ENCODE measurements around the gene CLSTN2.

CLSTN2 gene

DNA sequence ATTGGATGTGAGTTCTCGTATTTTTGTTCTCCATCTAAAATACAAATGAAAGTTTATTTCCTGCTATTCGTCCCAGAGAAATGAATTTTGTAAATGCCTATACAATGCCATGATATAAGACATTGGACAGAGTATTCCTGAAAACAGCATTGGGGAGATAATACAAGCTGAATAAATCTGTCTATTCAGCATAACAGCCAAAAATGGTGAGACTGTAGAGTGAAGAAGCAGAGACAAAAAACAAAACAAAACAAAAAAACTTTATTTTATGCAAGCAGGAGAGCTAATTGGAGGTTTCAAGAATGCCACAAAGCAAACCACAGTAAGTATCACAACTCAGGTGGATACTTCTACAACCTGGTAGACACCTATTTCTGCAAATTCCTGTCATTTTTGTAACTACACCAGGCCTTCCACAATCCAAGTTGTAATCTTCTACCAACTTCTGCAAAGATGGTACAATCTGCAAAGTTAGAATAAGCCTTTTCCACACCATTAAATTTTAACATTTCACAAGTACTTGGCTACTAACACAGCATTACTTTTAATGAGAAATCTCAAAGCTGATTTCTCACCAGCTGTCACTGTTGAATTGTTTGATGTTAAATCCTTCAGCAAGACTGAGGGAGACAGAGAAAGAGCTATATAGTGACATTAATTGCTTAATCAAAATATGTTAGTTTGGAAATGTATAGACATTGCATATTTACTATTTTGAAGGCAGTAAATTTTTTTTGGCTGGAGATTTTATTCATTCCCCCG lies 163.1 kb downstream of the CLSTN2 start:
- DNase-seq, result no peak

DNA sequence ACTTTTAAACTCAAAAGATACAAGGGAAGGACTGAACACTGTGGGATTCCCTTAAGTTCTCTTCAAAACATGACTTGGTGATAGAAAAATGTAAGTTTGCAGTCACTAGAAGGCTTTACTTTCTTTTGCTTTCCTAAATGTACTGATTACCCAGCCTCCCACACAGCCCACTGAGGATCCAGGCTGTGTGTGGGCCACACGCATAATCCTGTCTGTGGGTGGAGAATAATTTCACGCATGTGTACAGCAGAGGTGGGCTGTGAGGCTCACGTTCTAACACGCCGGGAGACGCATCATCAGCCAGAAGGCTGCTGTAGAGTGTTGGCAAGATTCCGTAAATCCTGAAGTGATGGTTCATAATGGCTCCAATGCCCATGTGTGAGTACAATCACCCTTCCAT lies 165.5 kb downstream of the CLSTN2 start:
- no peak for DNase-seq

DNA sequence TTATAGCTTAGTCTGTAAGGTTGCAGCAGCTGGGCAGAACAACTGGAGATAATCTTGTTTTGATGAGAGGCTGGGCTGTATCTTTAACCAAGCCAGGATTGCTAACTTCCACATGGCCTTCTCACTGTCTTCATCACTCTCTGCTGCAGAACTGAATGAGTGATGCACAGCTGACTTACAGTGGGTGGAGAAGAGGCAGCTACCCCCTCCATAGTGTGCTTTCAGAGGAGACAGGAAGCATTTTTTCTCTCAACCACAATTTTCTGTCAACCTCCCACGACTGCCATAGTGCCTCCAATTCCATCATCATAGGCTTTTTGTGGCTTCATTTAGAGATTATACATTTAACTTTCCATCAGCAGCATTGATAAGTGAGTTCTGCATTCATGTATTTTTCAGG lies 168.2 kb downstream of the CLSTN2 start:
- peak; percentile 29 to 69 (median 48) for DNase-seq

DNA sequence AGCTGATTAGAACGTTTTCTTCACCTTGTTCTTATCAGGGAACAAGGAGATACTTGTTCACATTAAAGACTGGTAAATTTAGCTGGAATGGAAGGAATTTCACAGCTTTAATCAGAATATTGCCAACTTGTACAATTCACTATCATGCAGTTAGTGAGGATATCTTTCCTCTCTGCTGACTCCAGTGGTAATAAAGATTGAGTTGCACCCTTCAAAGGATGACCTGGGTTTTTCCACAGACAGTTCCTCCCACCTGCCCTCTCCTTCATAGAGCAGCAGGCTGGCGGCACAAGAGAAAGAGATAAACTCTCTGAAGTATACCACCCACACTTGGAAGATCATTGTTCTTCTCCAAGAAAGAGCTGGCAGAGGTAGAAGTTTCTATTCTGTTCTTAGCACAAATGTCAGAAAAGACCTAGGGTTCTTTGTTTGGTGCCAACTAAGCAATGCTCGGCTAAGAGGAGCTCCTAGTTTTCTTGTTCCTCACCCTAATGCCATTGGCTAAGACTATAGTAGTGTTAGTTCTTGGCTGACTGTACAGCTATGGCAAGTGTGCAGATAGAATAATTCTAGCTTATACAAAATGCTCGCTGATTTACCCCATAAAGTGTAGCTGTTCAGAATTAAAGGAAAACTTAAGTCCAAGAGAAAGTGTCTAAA lies 169.1 kb downstream of the CLSTN2 start:
- DNase-seq, result no peak

DNA sequence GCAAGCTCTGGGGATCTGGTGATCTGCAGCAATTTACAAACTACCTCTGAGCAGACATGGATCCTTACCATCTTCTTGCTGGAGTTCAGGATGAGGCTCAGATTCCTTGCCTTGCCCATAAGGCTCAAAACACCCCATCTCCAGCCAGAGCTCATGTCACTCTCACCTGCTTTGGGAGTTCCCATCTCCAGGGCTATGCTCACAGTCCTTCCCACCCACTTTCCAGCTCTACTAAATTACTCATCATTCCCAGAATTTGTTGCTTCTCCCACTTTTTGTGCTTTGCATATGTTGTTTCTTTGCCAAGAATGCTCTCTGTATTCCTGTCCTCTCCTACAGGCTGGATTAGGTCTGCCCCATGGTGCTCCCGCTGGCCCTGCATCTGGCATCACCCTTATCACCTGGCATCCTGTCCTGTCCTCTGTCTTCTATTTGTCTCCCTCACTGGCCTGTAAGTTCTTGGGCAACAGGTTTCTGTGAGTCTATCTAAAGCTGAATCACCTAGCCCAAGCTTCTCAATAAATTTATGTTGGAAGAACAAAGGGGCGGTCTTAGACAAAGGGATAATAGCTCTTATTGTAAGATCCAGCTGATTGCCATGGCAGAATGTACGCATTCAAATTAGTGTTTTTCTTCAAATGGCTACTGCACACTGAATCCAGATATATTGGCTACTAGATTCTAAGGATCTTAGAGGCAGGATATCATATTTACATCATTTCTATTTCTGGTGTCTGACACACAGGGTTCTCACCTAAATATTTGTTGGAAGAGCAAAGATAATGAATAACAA lies 179.2 kb downstream of the CLSTN2 start:
- no peak for DNase-seq

GRCh38 chr3:140114789-140115080 lies 179.8 kb downstream of the CLSTN2 start:
- no peak for DNase-seq

DNA sequence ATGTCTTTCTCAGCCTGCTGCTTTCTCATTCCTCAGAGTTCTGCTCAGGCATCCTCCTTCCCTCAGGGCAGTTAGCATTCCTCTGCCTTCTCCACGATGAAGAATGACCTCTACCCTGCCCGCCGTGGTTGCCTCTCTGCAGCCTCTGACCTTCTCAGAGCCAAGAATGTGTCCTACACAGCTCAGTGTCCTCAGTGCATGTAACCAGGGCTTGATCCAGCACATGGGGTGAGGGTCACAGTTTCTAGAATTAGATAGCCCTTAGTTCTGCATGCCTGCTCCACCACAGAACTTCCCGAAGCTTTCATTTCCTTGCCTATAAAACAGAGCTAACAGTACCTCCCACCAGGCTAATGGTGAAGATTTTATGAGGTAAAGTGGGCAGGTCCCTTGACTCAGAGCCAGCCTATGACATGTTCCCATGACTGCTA lies 182.1 kb downstream of the CLSTN2 start:
- no peak for DNase-seq

- no peak for DNase-seq
These were observed 187.2 kb downstream of the CLSTN2 start for GRCh38 chr3:140122183-140122582.

- no peak for DNase-seq
These were observed 193.2 kb downstream of the CLSTN2 start for GRCh38 chr3:140128217-140128616.

DNA sequence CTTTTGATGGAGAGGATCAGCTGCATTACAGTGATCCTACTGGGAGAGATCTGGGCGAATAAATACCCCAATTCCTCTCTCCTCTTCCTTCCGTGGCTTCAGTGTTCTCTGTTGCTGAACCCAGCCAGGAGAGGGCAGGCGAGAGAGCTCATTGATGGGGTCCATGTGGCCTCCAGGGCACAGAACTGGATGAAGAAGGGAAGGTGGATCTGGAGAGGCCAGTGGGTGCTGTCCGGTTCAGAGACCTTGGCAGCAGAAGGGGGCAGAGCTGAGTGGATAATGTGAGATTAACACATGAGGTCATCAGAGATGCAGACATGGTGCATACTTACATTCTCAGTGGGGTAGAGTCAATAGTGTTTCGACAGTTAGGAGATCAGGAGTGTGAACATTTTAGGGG lies 193.6 kb downstream of the CLSTN2 start:
- peak; percentile 7 to 54 (median 38) for DNase-seq

DNA sequence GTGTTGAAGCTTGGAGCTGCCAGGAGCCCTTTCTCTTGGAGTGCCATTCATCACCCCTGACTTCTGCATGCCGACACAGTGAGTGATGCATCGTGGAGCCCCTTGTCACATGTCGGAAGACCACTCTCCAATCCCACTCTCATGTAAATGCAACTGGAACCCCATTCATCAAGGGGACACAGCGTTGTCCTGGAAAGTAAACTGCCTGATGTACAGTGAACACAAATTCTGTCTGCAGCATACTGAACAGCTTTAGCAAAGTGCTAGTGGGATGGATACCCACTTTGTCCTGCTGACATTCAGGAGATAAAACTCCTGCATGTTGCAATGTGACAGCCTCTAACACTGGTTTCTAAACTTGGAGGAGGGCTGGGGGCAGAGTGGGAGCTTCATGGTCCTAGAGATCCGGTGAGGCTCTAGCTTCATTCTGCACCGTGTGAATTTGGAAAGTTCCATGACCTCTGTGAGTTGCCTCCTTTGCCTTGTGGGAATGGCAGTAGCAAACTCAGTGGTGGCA lies 194.8 kb downstream of the CLSTN2 start:
- no peak for DNase-seq

GRCh38 chr3:140131895-140132294 lies 196.9 kb downstream of the CLSTN2 start:
- DNase-seq, result no peak

- DNase-seq, result no peak
These were observed 199.4 kb downstream of the CLSTN2 start for GRCh38 chr3:140134231-140134965.

DNA sequence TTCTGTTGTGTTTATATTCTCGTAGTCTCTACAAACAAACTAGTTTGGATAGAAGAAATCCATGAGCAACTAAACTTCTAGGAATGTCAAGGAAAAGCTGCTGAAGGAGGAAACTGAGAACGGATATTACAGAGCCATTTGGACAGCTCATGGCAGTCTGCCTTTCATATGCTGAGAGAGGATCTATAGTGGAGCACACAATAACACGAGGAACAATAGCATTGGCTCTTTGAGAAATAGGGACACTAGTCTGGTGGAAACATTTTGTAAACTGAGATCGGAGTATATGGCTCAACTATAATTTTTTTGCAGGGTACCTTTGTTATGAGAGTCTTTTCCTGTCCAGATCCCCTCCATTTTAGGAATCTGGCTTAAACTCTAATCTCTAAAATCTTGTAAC lies 200.5 kb downstream of the CLSTN2 start:
- no peak for DNase-seq

GRCh38 chr3:140143367-140144069 lies 208.5 kb downstream of the CLSTN2 start:
- no peak for DNase-seq

- no peak for DNase-seq
These were observed 210.5 kb downstream of the CLSTN2 start for GRCh38 chr3:140145528-140145927.

DNA sequence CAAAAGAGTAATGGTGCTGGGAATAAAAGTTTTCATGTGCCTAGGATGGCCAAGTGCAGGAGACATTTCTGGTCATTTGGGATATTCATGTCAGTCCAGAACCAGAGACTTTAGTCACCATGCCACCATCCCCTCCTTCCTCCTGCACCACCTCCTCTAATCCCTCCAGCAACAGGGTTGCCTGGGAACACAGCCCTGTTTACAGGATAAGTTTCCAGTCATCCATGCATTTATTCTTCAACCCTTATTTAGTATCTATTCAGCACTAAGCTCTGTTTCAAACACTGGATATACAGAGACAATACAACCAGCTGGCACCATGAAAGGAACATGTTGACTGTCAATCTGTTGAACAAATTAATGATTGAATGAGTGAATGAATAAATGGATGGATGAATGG lies 211.7 kb downstream of the CLSTN2 start:
- no peak for DNase-seq

- no peak for DNase-seq
These were observed 213.0 kb downstream of the CLSTN2 start for GRCh38 chr3:140147965-140148490.

GRCh38 chr3:140148824-140149390 lies 213.9 kb downstream of the CLSTN2 start:
- DNase-seq, result no peak

DNA sequence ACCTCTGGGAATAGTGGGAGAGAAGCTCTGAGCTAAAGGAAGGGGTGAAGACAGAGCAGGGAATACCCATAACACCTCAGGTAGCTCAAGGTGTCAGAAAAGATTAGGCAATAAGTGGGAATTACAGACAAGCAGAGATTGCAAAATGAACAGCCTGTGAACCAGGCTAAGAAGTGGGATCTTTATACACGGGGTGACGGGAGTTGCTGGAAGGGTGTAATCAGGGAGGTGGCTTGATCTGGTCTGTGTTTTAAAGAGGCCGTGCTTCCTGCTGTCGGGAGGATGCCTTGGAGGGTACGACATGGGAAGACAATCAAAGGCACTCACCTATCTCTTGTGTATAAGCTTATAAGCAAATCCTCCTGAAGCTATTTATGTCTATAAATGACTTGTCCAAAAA lies 216.3 kb downstream of the CLSTN2 start:
- DNase-seq, result no peak

DNA sequence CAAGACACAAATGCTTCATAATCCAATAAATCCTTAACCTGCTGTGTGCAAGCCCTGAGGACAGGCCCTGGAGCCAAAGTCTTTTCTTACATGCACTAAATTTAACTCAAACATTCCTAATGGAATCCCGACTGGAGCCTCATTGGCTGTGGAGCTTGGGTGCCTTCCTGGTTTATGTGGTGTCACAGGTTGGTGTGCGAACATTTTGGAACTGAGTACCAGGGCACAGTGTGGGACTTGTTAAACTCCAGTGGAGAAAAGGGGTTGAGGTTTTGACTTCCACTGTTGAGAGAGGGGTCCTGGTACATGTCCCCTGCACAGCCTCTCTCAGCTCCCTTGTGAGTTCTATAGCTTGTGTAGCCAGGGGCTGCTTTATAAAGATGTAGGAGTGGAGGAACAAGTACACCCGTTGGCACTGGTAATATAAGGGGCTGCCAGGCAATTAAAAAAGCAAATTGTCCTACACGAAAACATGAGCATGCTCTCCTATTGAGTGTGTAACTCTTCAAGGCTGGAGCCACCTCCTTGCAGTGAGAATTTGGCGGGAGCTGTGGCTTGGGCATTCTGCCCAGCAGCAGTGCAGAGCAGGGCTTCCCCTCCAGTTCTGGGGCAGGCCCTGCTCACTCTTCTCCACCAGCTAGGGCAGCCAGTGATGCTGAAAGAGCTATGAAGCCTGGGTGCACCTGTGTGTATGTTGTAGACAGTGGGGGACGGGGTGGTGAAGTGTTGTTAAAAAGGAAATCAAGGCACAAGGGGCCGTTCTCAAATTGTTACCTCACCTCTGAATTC lies 218.1 kb downstream of the CLSTN2 start:
- DNase-seq, result no peak
